ENCODE measurements around the gene NINJ2. TPM values are rescaled to one million over a fixed set of nuclear protein-coding genes. Genes with fewer than 3 reads are reported as not detected.

The NINJ2 gene
- total and polyA plus RNA-seq, 7 donors = 2.0 to 12.3 (median 7.2) TPM

DNA sequence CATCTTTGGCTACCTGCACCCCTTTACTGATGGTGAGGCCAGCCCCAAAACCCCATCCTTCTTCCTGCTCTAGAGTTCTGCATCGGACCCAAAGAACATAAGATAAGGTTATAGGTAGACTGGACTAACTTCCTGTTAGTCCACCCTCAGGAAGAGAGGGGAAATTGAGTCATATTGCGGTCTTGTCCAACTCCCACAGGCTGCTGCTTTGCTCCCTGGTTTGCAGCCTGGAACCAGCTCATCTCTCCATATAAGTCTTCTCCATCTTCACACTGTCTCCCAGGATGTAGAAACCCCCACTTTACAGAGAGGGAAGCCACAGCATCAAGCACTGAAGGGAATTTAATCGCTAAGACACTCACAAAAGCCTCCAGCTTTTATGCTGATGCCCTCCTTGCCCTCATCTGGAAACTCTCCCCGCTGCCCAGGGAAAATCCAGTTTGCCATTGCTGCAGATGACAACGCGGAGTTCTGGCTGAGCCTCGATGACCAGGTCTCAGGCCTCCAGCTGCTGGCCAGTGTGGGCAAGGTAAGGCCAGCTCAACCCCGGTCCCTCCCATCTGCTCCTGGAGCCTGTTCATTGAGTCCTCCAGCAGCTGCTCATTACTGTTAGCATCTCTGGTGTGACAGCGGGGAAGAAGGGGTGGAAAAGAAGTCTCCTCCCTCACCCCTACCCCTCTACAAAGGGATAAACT, 118.2 kb downstream of the NINJ2 start:
- intact Hi-C loops (cut with DNase I) = no loop called here
- no peak for DNase-seq
- TF ChIP-seq POLR2A (IDR thresholded peaks at IDR 0.05) (no peak), EP300 (IDR thresholded peaks at IDR 0.05) (no peak), POLR2AphosphoS5 (IDR thresholded peaks at IDR 0.05) (no peak)
- TF ChIP-seq, protein P1, sequence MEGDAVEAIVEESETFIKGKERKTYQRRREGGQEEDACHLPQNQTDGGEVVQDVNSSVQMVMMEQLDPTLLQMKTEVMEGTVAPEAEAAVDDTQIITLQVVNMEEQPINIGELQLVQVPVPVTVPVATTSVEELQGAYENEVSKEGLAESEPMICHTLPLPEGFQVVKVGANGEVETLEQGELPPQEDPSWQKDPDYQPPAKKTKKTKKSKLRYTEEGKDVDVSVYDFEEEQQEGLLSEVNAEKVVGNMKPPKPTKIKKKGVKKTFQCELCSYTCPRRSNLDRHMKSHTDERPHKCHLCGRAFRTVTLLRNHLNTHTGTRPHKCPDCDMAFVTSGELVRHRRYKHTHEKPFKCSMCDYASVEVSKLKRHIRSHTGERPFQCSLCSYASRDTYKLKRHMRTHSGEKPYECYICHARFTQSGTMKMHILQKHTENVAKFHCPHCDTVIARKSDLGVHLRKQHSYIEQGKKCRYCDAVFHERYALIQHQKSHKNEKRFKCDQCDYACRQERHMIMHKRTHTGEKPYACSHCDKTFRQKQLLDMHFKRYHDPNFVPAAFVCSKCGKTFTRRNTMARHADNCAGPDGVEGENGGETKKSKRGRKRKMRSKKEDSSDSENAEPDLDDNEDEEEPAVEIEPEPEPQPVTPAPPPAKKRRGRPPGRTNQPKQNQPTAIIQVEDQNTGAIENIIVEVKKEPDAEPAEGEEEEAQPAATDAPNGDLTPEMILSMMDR (IDR thresholded peaks at IDR 0.05) = no peak
- Histone ChIP-seq H3K4me1 (peaks cover 0 to 7% (median 6%) of the 10 kb centered on the region in 4 donors), H3K4me3 (no peak overlapping the region), H3K27ac (no peak overlapping the region), H3K27me3 (peaks cover 5 to 35% (median 11%) of the 10 kb centered on the region in 3 donors), H3K36me3 (no peaks in the 10 kb centered on the region), H3K9me3 (no peaks in the 10 kb centered on the region)
- WGBS, 2 donors = 82 to 89% methylated on average over 9 of the region's 9 CpGs

DNA sequence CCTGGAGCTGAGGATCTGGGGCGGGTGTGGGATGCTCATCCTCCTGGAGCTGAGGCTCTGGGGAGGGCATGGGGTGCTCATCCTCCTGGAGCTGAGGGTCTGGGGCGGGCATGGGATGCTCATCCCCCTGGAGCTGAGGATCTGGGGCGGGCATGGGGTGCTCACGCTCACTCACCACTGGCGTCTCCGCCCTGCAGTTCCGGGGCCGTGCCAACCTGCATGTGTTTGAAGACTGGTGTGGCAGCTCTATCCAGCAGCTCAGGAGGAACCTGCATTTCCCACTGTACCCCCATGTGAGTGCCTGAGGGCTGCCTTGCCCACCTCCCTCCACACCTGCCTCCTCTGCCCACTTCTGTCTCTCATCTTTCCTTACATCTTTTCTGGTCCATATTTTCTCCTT, 119.1 kb downstream of the NINJ2 start:
- no peaks in the 10 kb centered on the region for H3K9me3 ChIP-seq

DNA sequence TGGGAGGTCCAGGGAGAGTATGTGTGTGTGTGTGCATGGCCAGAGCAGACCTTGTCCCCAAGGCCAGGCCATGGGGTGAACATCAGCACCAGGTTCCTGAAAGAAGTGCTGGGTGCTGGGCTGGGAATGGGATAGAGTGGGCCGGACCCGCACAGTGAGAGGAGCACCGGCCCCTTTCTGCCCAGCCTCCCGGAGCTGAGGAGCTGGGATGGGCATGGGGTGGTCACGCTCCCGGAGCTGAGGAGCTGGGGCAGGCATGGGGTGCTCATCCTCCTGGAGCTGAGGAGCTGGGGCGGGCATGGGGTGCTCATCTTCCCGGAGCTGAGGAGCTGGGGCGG, 120.2 kb downstream of the NINJ2 start:
- DNase-seq = no peak
- Histone ChIP-seq H3K36me3 (no peaks in the 10 kb centered on the region), H3K4me1 (peaks cover 0 to 7% (median 6%) of the 10 kb centered on the region in 4 donors), H3K4me3 (no peak overlapping the region), H3K27ac (no peak overlapping the region), H3K9me3 (no peaks in the 10 kb centered on the region), H3K27me3 (peaks cover 5 to 35% (median 11%) of the 10 kb centered on the region in 3 donors)
- intact Hi-C loops (cut with DNase I) = no loop called here
- TF ChIP-seq EP300 (IDR thresholded peaks at IDR 0.05) (no peak), POLR2A (IDR thresholded peaks at IDR 0.05) (no peak), POLR2AphosphoS5 (IDR thresholded peaks at IDR 0.05) (no peak)
- TF ChIP-seq, protein P1 (IDR thresholded peaks at IDR 0.05) = no peak
- 88 to 91% methylated on average over 9 of the region's 9 CpGs for WGBS, 2 donors

More for the DNA sequence above, 119.1 kb downstream of the NINJ2 start:
- WGBS, 2 donors = 93 to 94% methylated on average over 8 of the region's 8 CpGs
- H3K27ac ChIP-seq = no peak overlapping the region
- H3K36me3 ChIP-seq = no peaks in the 10 kb centered on the region
- H3K4me3 ChIP-seq = no peak overlapping the region
- intact Hi-C loops (cut with DNase I) = no loop called here
- peaks cover 0 to 7% (median 6%) of the 10 kb centered on the region in 4 donors for H3K4me1 ChIP-seq
- TF ChIP-seq EP300 (IDR thresholded peaks at IDR 0.05) = no peak
- TF ChIP-seq, protein P1 (IDR thresholded peaks at IDR 0.05) = no peak
- no peak for TF ChIP-seq POLR2A (IDR thresholded peaks at IDR 0.05)
- TF ChIP-seq POLR2AphosphoS5 (IDR thresholded peaks at IDR 0.05) = no peak
- DNase-seq = no peak
- H3K27me3 ChIP-seq = peaks cover 5 to 35% (median 11%) of the 10 kb centered on the region in 3 donors

DNA sequence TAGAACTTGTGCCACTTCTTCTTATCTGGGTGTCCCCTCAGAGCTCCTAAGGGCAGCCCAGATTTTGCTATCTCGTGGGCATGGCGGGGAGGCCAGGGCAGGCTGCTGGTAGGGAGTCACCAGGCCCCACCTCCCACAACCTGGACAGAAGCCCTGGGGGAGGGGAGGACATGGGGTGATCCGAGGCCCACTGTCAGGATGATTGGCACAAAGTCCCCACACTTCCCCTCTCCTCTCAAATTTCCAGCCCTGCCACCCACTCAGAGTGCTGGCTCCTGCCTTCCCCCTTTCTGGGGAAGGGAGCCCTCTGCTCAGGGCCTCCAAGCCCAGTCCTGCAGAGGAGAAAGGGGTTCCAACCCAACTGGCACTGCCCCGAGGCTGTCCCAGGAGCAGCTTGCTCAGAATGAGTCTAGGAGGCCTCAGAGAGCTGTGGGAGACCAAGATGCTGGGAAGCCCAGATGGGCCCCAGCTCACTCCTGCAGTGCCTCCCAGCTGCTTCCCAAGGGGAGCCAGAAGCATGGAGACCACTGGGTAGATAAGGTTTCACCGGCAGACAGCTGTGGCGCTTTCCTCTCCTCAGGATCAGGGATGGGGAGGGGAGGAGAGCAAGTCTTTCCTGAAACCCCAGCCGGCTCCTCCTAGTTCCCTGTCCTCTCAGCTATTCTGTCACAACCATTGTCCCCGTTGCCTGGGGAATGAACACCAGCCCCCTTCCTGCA, 120.7 kb downstream of the NINJ2 start:
- no peaks in the 10 kb centered on the region for H3K36me3 ChIP-seq
- no peak for DNase-seq
- WGBS, 2 donors = 75 to 79% methylated on average over 8 of the region's 8 CpGs
- H3K4me3 ChIP-seq = no peak overlapping the region
- no peak overlapping the region for H3K27ac ChIP-seq
- no peaks in the 10 kb centered on the region for H3K9me3 ChIP-seq
- H3K4me1 ChIP-seq = peaks cover 0 to 7% (median 6%) of the 10 kb centered on the region in 4 donors
- H3K27me3 ChIP-seq = peaks cover 5 to 31% (median 11%) of the 10 kb centered on the region in 3 donors
- TF ChIP-seq EP300 (IDR thresholded peaks at IDR 0.05) (no peak), POLR2AphosphoS5 (IDR thresholded peaks at IDR 0.05) (no peak), POLR2A (IDR thresholded peaks at IDR 0.05) (no peak)
- TF ChIP-seq, protein P1 (IDR thresholded peaks at IDR 0.05) = no peak
- intact Hi-C loops (cut with DNase I) = no loop called here

All from sigmoid colon (tissue), 7 donors.